ENCODE measurements around the gene IZUMO1. TPM values are rescaled to one million over a fixed set of nuclear protein-coding genes. Genes with fewer than 3 reads are reported as not detected.

The IZUMO1 gene
- total and polyA plus RNA-seq, 2 of the 4 experiments (the other 2 are of a cell fraction), result not detected

- CTCF ChIA-PET, result interaction anchor here (1.0 kb wide), 1 partner anchor 16 kb away, joined by 3 read pairs; no protein-coding TSS in a partner anchor
- 16% methylated on average over 6 of the region's 34 CpGs; no CpG with 5 or more reads in 1 of the 2 experiments for WGBS, 2 experiments (ENCODE audit: extremely low coverage in 2 of 2, insufficient read length in 1 of 2)
- H2BK15ac ChIP-seq (ENCODE audit: low read depth, low read length), result no peak overlapping the region
- peak overlapping the region; percentile 55 for H2AK9ac ChIP-seq (replicated peaks; ENCODE audit: low read depth, low read length, poor library complexity)
- no peaks in the 10 kb centered on the region for H4K20me1 ChIP-seq (ENCODE audit: insufficient read depth, low read length)
- no peak for TF ChIP-seq RFX5 (IDR thresholded peaks at IDR 0.05; ENCODE audit: low read depth, low read length)
- TF ChIP-seq RAD21 (IDR thresholded peaks at IDR 0.05; ENCODE audit: low read length), result no peak
- no peak for TF ChIP-seq CHD1 (IDR thresholded peaks at IDR 0.05; ENCODE audit: low read depth, low read length)
- no peak for TF ChIP-seq MAFK (IDR thresholded peaks at IDR 0.05; ENCODE audit: low read depth, low read length)
- TF ChIP-seq CTCF (conservative IDR thresholded peaks at IDR 0.05; ENCODE audit: low read depth, low read length), result no peak
- TF ChIP-seq RCOR1 (IDR thresholded peaks at IDR 0.05; ENCODE audit: insufficient replicate concordance, low read length), result no peak
- TF ChIP-seq USF2 (IDR thresholded peaks at IDR 0.05; ENCODE audit: low read depth, low read length), result no peak
- no peak for TF ChIP-seq ELK1 (IDR thresholded peaks at IDR 0.05; ENCODE audit: borderline replicate concordance, low read depth, low read length)
- TF ChIP-seq MXI1 (IDR thresholded peaks at IDR 0.05; ENCODE audit: borderline replicate concordance, low read depth, low read length), result no peak
- no peaks in the 10 kb centered on the region for H3K79me1 ChIP-seq (ENCODE audit: low read depth in 1 of 2, low read length in 2 of 2)
- H3K27me3 ChIP-seq (ENCODE audit: control insufficient read depth, insufficient read depth, low read length), result peaks cover 12% of the 10 kb centered on the region
- no peak overlapping the region for H3K4ac ChIP-seq (ENCODE audit: low read depth, low read length)
- no peaks in the 10 kb centered on the region for H3K36me3 ChIP-seq (ENCODE audit: control insufficient read depth, insufficient read depth, low read length)
- no peak overlapping the region for H2AK5ac ChIP-seq (ENCODE audit: low read depth, low read length)
- DNase-seq (no peak), ATAC-seq (ENCODE audit: low read depth) (no peak; the same call in 1 of the 2 replicates)
- POLR2A ChIA-PET (ENCODE audit: unreplicated experiment), result no interaction called here
- no peak overlapping the region for H3K14ac ChIP-seq (replicated peaks; ENCODE audit: low read depth, low read length)
- H3K9me3 ChIP-seq (ENCODE audit: control insufficient read depth, insufficient read depth, low read length), result no peaks in the 10 kb centered on the region
- no peak overlapping the region for H2BK5ac ChIP-seq (ENCODE audit: low read depth, low read length, poor library complexity, severe bottlenecking)
- dilution Hi-C loops (cut with HindIII; ENCODE audit: low sequenced_read_pairs, unreplicated experiment), result no loop called here
- no peak overlapping the region for H4K91ac ChIP-seq (ENCODE audit: insufficient read depth, low read depth, low read length)
- no peak overlapping the region for H3K9ac ChIP-seq (ENCODE audit: low read depth, low read length)
- H2BK120ac ChIP-seq (ENCODE audit: low read depth, low read length), result no peak overlapping the region
- no peak overlapping the region for H4K5ac ChIP-seq (ENCODE audit: low read depth, low read length)
- peak overlapping the region; percentile 84 for H2AFZ ChIP-seq (replicated peaks; ENCODE audit: low read length, poor library complexity)
- H3K23ac ChIP-seq (ENCODE audit: low read depth, low read length), result no peak overlapping the region
- H3K27ac ChIP-seq (ENCODE audit: insufficient read depth, low read length), result no peak overlapping the region
- no peak overlapping the region; the same call in 1 of the 2 replicates for H3K4me2 ChIP-seq (ENCODE audit: low read depth, low read length)
- no peak overlapping the region for H4K8ac ChIP-seq (ENCODE audit: low read depth in 2 of 2, low read length in 2 of 2)
- BruUV-seq (replicated peaks), result no TSS peak
- in situ Hi-C loops (cut with MboI; ENCODE audit: low sequenced_read_pairs), result no loop called here
- H3K4me3 ChIP-seq (ENCODE audit: insufficient read depth, low read depth, low read length), result no peak overlapping the region
- H3K18ac ChIP-seq (ENCODE audit: low read depth, low read length), result no peak overlapping the region
- H3K4me1 ChIP-seq (ENCODE audit: control insufficient read depth, insufficient read depth, low read length), result peaks cover 4% of the 10 kb centered on the region
- H2BK20ac ChIP-seq (ENCODE audit: low read depth, low read length), result no peak overlapping the region
- no peak overlapping the region for H3K56ac ChIP-seq (ENCODE audit: extremely low read depth, insufficient read depth, low read length)
- intact Hi-C loops (cut with micrococcal nuclease), result no loop called here
- H3K9me1 ChIP-seq (ENCODE audit: insufficient read depth, low read length), result no peaks in the 10 kb centered on the region
Observed at GRCh38 chr19:48696353-48697010, 50.2 kb downstream of the IZUMO1 start.
